IPS-11a (cell line): ENCODE measurements around the gene SETD1B.

Experiments
- H3K4me3 ChIP-seq: one replicate; pipeline ENCODE4 v1.5.1; 2013; ENCODE audit warnings: low read depth, low read length, control low read depth

Gene SETD1B

GRCh38 chr12:121823727-121824115, 19.9 kb downstream of the SETD1B start:
- H3K4me3 ChIP-seq = no peak overlapping the region

GRCh38 chr12:121825041-121825523, 21.3 kb downstream of the SETD1B start:
- no peak overlapping the region for H3K4me3 ChIP-seq

GRCh38 chr12:121826318-121827150, 22.7 kb downstream of the SETD1B start:
- no peak overlapping the region for H3K4me3 ChIP-seq

- H3K4me3 ChIP-seq = no peak overlapping the region
Observed at GRCh38 chr12:121827351-121828099, 23.7 kb downstream of the SETD1B start.

GRCh38 chr12:121828306-121828705, 24.5 kb downstream of the SETD1B start:
- no peak overlapping the region for H3K4me3 ChIP-seq

- no peak overlapping the region for H3K4me3 ChIP-seq
Observed at GRCh38 chr12:121828826-121829225, 25.0 kb downstream of the SETD1B start.

- no peak overlapping the region for H3K4me3 ChIP-seq
Observed at GRCh38 chr12:121829250-121829918, 25.6 kb downstream of the SETD1B start.

GRCh38 chr12:121830134-121830533, 26.3 kb downstream of the SETD1B start:
- no peak overlapping the region for H3K4me3 ChIP-seq

GRCh38 chr12:121830588-121831265, 26.9 kb downstream of the SETD1B start:
- no peak overlapping the region for H3K4me3 ChIP-seq

- no peak overlapping the region for H3K4me3 ChIP-seq
Observed at GRCh38 chr12:121831571-121832245, 27.9 kb downstream of the SETD1B start.

- H3K4me3 ChIP-seq = no peak overlapping the region
Observed at GRCh38 chr12:121837680-121838079, 33.9 kb downstream of the SETD1B start.

GRCh38 chr12:121838126-121838525, 34.3 kb downstream of the SETD1B start:
- H3K4me3 ChIP-seq = no peak overlapping the region

GRCh38 chr12:121839106-121839992, 35.5 kb downstream of the SETD1B start:
- H3K4me3 ChIP-seq = peak overlapping the region; percentile 80

- H3K4me3 ChIP-seq = peak overlapping the region; percentile 80
Observed at GRCh38 chr12:121839993-121840761, 36.4 kb downstream of the SETD1B start.

- no peak overlapping the region for H3K4me3 ChIP-seq
Observed at GRCh38 chr12:121843236-121843982, 39.6 kb downstream of the SETD1B start.

- H3K4me3 ChIP-seq = no peak overlapping the region
Observed at GRCh38 chr12:121845701-121846100, 41.9 kb downstream of the SETD1B start.

- H3K4me3 ChIP-seq = no peak overlapping the region
Observed at GRCh38 chr12:121849211-121849610, 45.4 kb downstream of the SETD1B start.

- H3K4me3 ChIP-seq = no peak overlapping the region
Observed at GRCh38 chr12:121849665-121850064, 45.9 kb downstream of the SETD1B start.
